OCI-LY1 (cell line): ENCODE measurements around the gene CCNL2.
"Not testable (repeated sequence)": the region's sequence is repeated elsewhere in the genome, so short reads cannot be mapped to it uniquely, and the experiment has no call there.

Source experiments
- H2AFZ ChIP-seq: fragments of 200-600 bp; sonication (generic), shearing (Covaris generic); 2 replicates; pipeline ENCODE4 v1.6.0; 2014; ENCODE audit warnings: antibody characterized with exemption, mild to moderate bottlenecking, low read length
- H3F3A ChIP-seq: fragments of 200-600 bp; sonication (generic), shearing (Covaris generic); 2 replicates; pipeline ENCODE4 v1.6.0; 2014; ENCODE audit warnings: mild to moderate bottlenecking, antibody characterized with exemption, low read length, moderate library complexity; ENCODE audit not compliant: insufficient read depth
- H3K27ac ChIP-seq: fragments of 200-600 bp; sonication (generic); 2 replicates; pipeline ENCODE4 v1.5.1; 2014; ENCODE audit warnings: low read length, mixed run types, mild to moderate bottlenecking, low read depth; ENCODE audit not compliant: poor library complexity, severe bottlenecking
- H3K27me3 ChIP-seq: fragments of 200-600 bp; sonication (generic); 2 replicates; pipeline ENCODE4 v1.6.0; 2014; ENCODE audit warnings: antibody characterized with exemption, mild to moderate bottlenecking, low read length, moderate library complexity; ENCODE audit not compliant: insufficient read depth
- H3K36me3 ChIP-seq: fragments of 200-600 bp; sonication (generic); 2 replicates; pipeline ENCODE4 v1.6.1; 2014; ENCODE audit warnings: mild to moderate bottlenecking, antibody characterized with exemption, low read length, moderate library complexity, mixed read lengths; ENCODE audit not compliant: insufficient read depth
- H3K4me1 ChIP-seq: fragments of 200-600 bp; sonication (generic); 2 replicates; pipeline ENCODE4 v1.5.1; 2014; ENCODE audit warnings: mild to moderate bottlenecking, low read length, moderate library complexity; ENCODE audit not compliant: insufficient read depth, severe bottlenecking
- H3K4me2 ChIP-seq: fragments of 200-600 bp; sonication (generic), shearing (Covaris generic); 2 replicates; pipeline ENCODE4 v1.6.1; 2014; ENCODE audit warnings: low read length
- H3K4me3 ChIP-seq: fragments of 200-600 bp; sonication (generic); 2 replicates; pipeline ENCODE4 v1.5.1; 2014; ENCODE audit warnings: low read length, low read depth, mild to moderate bottlenecking, mixed read lengths; ENCODE audit not compliant: poor library complexity, severe bottlenecking
- H3K79me2 ChIP-seq: fragments of 200-600 bp; shearing (Covaris generic); 2 replicates; pipeline ENCODE4 v1.6.1; 2016; ENCODE audit warnings: mixed run types, low read length, mixed read lengths; ENCODE audit not compliant: insufficient read depth
- H3K9ac ChIP-seq: fragments of 200-600 bp; sonication (generic), shearing (Covaris generic); 2 replicates; pipeline ENCODE4 v1.6.1; 2014; ENCODE audit warnings: mild to moderate bottlenecking, low read length, mixed read lengths
- H3K9me2 ChIP-seq: fragments of 200-600 bp; sonication (generic), shearing (Covaris generic); 2 replicates; pipeline ENCODE4 v1.6.1; 2014; ENCODE audit warnings: low read depth, mild to moderate bottlenecking, low read length, mixed read lengths
- H3K9me3 ChIP-seq: fragments of 200-600 bp; shearing (Covaris generic); 2 replicates; pipeline ENCODE4 v1.6.1; 2014; ENCODE audit warnings: low read length, mixed read lengths
- H4K20me1 ChIP-seq: fragments of 200-600 bp; sonication (generic), shearing (Covaris generic); 2 replicates; pipeline ENCODE4 v1.6.0; 2016; ENCODE audit warnings: mild to moderate bottlenecking, low read length; ENCODE audit not compliant: insufficient read depth
- EZH2 ChIP-seq: fragments of 200-600 bp; sonication (generic), shearing (Covaris generic); IDR thresholded peaks from 2 replicates; pipeline ENCODE4 v1.8.0; 2017; ENCODE audit warnings: borderline replicate concordance, mixed run types, mild to moderate bottlenecking, antibody characterized with exemption, low read length, moderate library complexity, mixed read lengths
- TF ChIP-seq, protein P1 (sequence below): fragments of 200-600 bp; sonication (generic), shearing (Covaris generic); IDR thresholded peaks from 2 replicates; pipeline ENCODE4 v1.5.1; 2017; ENCODE audit warnings: mild to moderate bottlenecking, antibody characterized with exemption, low read length, moderate library complexity, mixed read lengths

Gene CCNL2

GRCh38 chr1:1371364-1371745, 27.8 kb downstream of the CCNL2 start:
- peaks cover 32% of the 10 kb centered on the region for H3K4me1 ChIP-seq
- no peak overlapping the region for H2AFZ ChIP-seq
- H4K20me1 ChIP-seq = no peaks in the 10 kb centered on the region
- no peaks in the 10 kb centered on the region for H3K9me3 ChIP-seq
- no peaks in the 10 kb centered on the region for H3F3A ChIP-seq
- H3K79me2 ChIP-seq = peaks cover 10% of the 10 kb centered on the region; the same call in 1 of the 2 replicates
- H3K27me3 ChIP-seq = no peaks in the 10 kb centered on the region
- H3K36me3 ChIP-seq = peaks cover 14% of the 10 kb centered on the region; the same call in 1 of the 2 replicates
- H3K9me2 ChIP-seq = no peaks in the 10 kb centered on the region
- H3K9ac ChIP-seq = no peak overlapping the region
- no peak overlapping the region for H3K4me3 ChIP-seq
- no peak for TF ChIP-seq EZH2
- TF ChIP-seq, protein P1, sequence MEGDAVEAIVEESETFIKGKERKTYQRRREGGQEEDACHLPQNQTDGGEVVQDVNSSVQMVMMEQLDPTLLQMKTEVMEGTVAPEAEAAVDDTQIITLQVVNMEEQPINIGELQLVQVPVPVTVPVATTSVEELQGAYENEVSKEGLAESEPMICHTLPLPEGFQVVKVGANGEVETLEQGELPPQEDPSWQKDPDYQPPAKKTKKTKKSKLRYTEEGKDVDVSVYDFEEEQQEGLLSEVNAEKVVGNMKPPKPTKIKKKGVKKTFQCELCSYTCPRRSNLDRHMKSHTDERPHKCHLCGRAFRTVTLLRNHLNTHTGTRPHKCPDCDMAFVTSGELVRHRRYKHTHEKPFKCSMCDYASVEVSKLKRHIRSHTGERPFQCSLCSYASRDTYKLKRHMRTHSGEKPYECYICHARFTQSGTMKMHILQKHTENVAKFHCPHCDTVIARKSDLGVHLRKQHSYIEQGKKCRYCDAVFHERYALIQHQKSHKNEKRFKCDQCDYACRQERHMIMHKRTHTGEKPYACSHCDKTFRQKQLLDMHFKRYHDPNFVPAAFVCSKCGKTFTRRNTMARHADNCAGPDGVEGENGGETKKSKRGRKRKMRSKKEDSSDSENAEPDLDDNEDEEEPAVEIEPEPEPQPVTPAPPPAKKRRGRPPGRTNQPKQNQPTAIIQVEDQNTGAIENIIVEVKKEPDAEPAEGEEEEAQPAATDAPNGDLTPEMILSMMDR = no peak
- no peak overlapping the region for H3K27ac ChIP-seq
- H3K4me2 ChIP-seq = no peak overlapping the region

- no peak overlapping the region for H3K4me2 ChIP-seq
- H3K4me1 ChIP-seq = peaks cover 27% of the 10 kb centered on the region
- H3K9me2 ChIP-seq = no peaks in the 10 kb centered on the region
- no peak overlapping the region for H3K27ac ChIP-seq
- TF ChIP-seq EZH2 = no peak
- TF ChIP-seq, protein P1 = no peak
- no peak overlapping the region for H3K9ac ChIP-seq
- H3K4me3 ChIP-seq = no peak overlapping the region
- H2AFZ ChIP-seq = no peak overlapping the region
- H3K36me3 ChIP-seq = peaks cover 14% of the 10 kb centered on the region; the same call in 1 of the 2 replicates
- H4K20me1 ChIP-seq = no peaks in the 10 kb centered on the region
- peaks cover 3% of the 10 kb centered on the region for H3K9me3 ChIP-seq
- no peaks in the 10 kb centered on the region for H3K27me3 ChIP-seq
- peaks cover 10% of the 10 kb centered on the region; the same call in 1 of the 2 replicates for H3K79me2 ChIP-seq
- H3F3A ChIP-seq = no peaks in the 10 kb centered on the region
These were observed 28.3 kb downstream of the CCNL2 start for GRCh38 chr1:1370771-1371300.

DNA sequence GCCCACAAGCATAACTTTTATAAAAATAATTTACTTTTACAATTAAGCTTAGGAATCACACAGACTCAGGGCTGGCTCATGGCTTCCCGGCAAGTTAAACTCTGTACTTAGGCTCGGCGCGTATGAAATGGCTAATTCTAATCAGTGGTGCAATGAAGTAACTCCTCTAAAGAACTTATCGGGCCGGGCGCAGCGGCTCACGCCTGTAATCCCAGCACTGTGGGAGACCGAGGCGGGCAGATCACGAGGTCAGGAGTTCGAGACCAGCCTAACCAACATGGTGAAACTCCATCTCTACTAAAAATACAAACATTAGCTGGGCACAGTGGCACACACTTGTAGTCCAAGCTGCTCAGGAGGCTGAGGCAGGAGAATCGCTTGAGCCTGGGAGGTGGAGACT, 29.0 kb downstream of the CCNL2 start:
- H3F3A ChIP-seq, H4K20me1 ChIP-seq, H3K27ac ChIP-seq, H3K9me2 ChIP-seq, H3K9ac ChIP-seq, H3K4me3 ChIP-seq, H3K27me3 ChIP-seq, H3K4me2 ChIP-seq, H2AFZ ChIP-seq, H3K9me3 ChIP-seq: not testable (repeated sequence)
- Histone ChIP-seq H3K36me3 (peaks cover 14% of the 10 kb centered on the region; the same call in 1 of the 2 replicates), H3K4me1 (peaks cover 27% of the 10 kb centered on the region), H3K79me2 (peaks cover 10% of the 10 kb centered on the region; the same call in 1 of the 2 replicates)

DNA sequence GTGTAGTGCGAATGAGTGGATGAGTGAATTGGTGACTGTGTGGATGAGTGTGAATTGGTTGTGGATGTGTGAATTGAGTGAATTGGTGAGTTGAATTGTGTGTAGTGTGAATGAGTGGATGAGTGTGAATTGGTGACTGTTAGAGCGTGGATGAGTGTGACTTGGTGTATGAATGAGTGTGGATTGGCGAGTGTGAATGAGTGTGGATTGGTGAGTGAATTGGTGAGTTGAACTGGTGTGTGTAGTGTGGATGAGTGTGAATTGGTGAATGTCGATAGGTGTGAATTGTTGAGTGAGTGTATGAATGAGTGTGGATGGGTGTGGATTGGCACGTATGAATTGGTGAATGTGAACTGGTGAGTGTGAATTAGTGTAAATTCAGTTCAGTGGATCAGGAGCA, 31.8 kb downstream of the CCNL2 start:
- Histone ChIP-seq H2AFZ (no peak overlapping the region), H3K9ac (no peak overlapping the region), H3K4me2 (no peak overlapping the region), H3F3A (no peaks in the 10 kb centered on the region), H3K27me3 (no peaks in the 10 kb centered on the region), H3K4me3 (no peak overlapping the region), H3K27ac (no peak overlapping the region), H3K36me3 (peaks cover 6% of the 10 kb centered on the region; the same call in 1 of the 2 replicates), H3K4me1 (peaks cover 8% of the 10 kb centered on the region), H3K9me2 (no peaks in the 10 kb centered on the region), H4K20me1 (no peaks in the 10 kb centered on the region), H3K79me2 (no peaks in the 10 kb centered on the region), H3K9me3 (peaks cover 3% of the 10 kb centered on the region)
- no peak for TF ChIP-seq EZH2
- TF ChIP-seq, protein P1 = no peak
